GM23338 (cell line): ENCODE data around the gene EXOC7. TPM values are rescaled to one million over a fixed set of nuclear protein-coding genes. Genes with fewer than 3 reads are reported as not detected.

Experiments used
- ATAC-seq: fragments of 200-7000 bp; cut with Tn5 transposase; 3 replicates; pipeline ENCODE4 v1.9.1; 2020
- DNase-seq: peaks from one replicate; pipeline ENCODE4 v3.0.0-alpha.2; 2015; ENCODE audit warnings: low spot score
- H2AFZ ChIP-seq: fragments of 200-600 bp; sonication (generic); 2 replicates; pipeline ENCODE4 v1.8.0; 2016; ENCODE audit warnings: antibody characterized with exemption, mild to moderate bottlenecking, moderate library complexity
- H3F3A ChIP-seq: fragments of 200-600 bp; sonication (generic); replicated peaks from 2 replicates; pipeline ENCODE4 v1.8.0; 2017; ENCODE audit warnings: antibody characterized with exemption, mixed run types, low read depth
- H3K27ac ChIP-seq: fragments of 200-600 bp; sonication (generic); 2 replicates; pipeline ENCODE4 v1.6.1; 2016; ENCODE audit warnings: low read depth
- H3K27me3 ChIP-seq: fragments of 200-600 bp; sonication (generic); 2 replicates; pipeline ENCODE4 v1.8.0; 2016; ENCODE audit warnings: mild to moderate bottlenecking, mixed run types, moderate library complexity; ENCODE audit not compliant: insufficient read depth
- H3K36me3 ChIP-seq: fragments of 200-600 bp; sonication (generic); 2 replicates; pipeline ENCODE4 v1.8.0; 2016; ENCODE audit warnings: mild to moderate bottlenecking; ENCODE audit not compliant: insufficient read depth
- H3K4me1 ChIP-seq: fragments of 200-600 bp; sonication (generic); 2 replicates; pipeline ENCODE4 v1.8.0; 2016; ENCODE audit warnings: mild to moderate bottlenecking, moderate library complexity; ENCODE audit not compliant: insufficient read depth
- H3K4me2 ChIP-seq: fragments of 200-600 bp; sonication (generic); 2 replicates; pipeline ENCODE4 v1.7.1; 2017; ENCODE audit warnings: mixed run types
- H3K4me3 ChIP-seq: fragments of 200-600 bp; sonication (generic); 2 replicates; pipeline ENCODE4 v1.6.1; 2016; ENCODE audit warnings: mixed run types
- H3K79me2 ChIP-seq: fragments of 200-600 bp; sonication (generic); replicated peaks from 2 replicates; pipeline ENCODE4 v1.8.0; 2017; ENCODE audit warnings: mild to moderate bottlenecking; ENCODE audit not compliant: insufficient read depth
- H3K9me2 ChIP-seq: fragments of 200-600 bp; sonication (generic); 2 replicates; pipeline ENCODE4 v1.8.0; 2017; ENCODE audit not compliant: insufficient read depth
- H4K20me1 ChIP-seq: fragments of 200-600 bp; sonication (generic); replicated peaks from 2 replicates; pipeline ENCODE4 v1.8.0; 2017; ENCODE audit warnings: mild to moderate bottlenecking; ENCODE audit not compliant: insufficient read depth
- H3K27ac Mint-ChIP-seq: 2 replicates; pipeline ENCODE4 v1.8.0; 2020; ENCODE audit warnings: inconsistent platforms, mild to moderate bottlenecking, moderate library complexity, mixed read lengths
- H3K27me3 Mint-ChIP-seq: 3 replicates; pipeline ENCODE4 v1.8.0; 2022; ENCODE audit warnings: low read depth, mild to moderate bottlenecking, moderate library complexity, mixed read lengths, inconsistent platforms; ENCODE audit not compliant: insufficient read depth, poor library complexity
- H3K36me3 Mint-ChIP-seq: 3 replicates; pipeline ENCODE4 v1.8.0; 2021; ENCODE audit warnings: low read depth, mild to moderate bottlenecking, inconsistent platforms, moderate library complexity, mixed read lengths
- H3K4me1 Mint-ChIP-seq: 3 replicates; pipeline ENCODE4 v1.8.0; 2020; ENCODE audit warnings: mild to moderate bottlenecking, inconsistent platforms, mixed read lengths
- H3K4me3 Mint-ChIP-seq: 3 replicates; pipeline ENCODE4 v1.8.0; 2021; ENCODE audit warnings: moderate library complexity, mild to moderate bottlenecking, inconsistent platforms, mixed read lengths
- H3K9me3 Mint-ChIP-seq: 3 replicates; pipeline ENCODE4 v1.8.0; 2020; ENCODE audit warnings: moderate library complexity, mild to moderate bottlenecking, inconsistent platforms, mixed read lengths
- CREB1 ChIP-seq: fragments of 250-450 bp; sonication (Bioruptor Pico); IDR thresholded peaks from 2 replicates; pipeline ENCODE4 v1.5.0; 2020; ENCODE audit warnings: low read depth, mild to moderate bottlenecking, moderate library complexity
- EZH2phosphoT487 ChIP-seq: fragments of 200-600 bp; sonication (generic); IDR thresholded peaks from one replicate; pipeline ENCODE4 v1.8.1; 2018; ENCODE audit warnings: antibody characterized with exemption; ENCODE audit not compliant: unreplicated experiment
- JUNB ChIP-seq: IDR thresholded peaks from one replicate; pipeline ENCODE4 v1.6.1; 2016; ENCODE audit warnings: antibody characterized with exemption; ENCODE audit not compliant: unreplicated experiment
- REST ChIP-seq: IDR thresholded peaks from one replicate; pipeline ENCODE4 v1.6.1; 2018; ENCODE audit warnings: antibody characterized with exemption; ENCODE audit not compliant: unreplicated experiment
- STAT1 ChIP-seq: IDR thresholded peaks from one replicate; pipeline ENCODE4 v1.6.1; 2016; ENCODE audit warnings: antibody characterized with exemption; ENCODE audit not compliant: unreplicated experiment
- ZNF462 ChIP-seq: fragments of 250-450 bp; sonication (Bioruptor Pico); IDR thresholded peaks from 2 replicates; pipeline ENCODE4 v1.5.0; 2020; ENCODE audit warnings: mild to moderate bottlenecking, moderate library complexity
- polyA plus RNA-seq: library from polyadenylated mRNA; unstranded; fragments of >200 nt; fragmentation: Nextera tagmentation; extraction: Ambion mirVana; gene quantifications from 2 replicates; pipeline ENCODE4 v1.2.1, GENCODE V29; 2016
- total RNA-seq: library from RNA; depleted of rRNA; stranded (reverse); fragments of >200 nt; shearing (Covaris generic); gene quantifications from 2 replicates; pipeline ENCODE4 v1.2.3, GENCODE V29; 2014

Gene EXOC7
- total and polyA plus RNA-seq, 2 experiments from 2014 or later, result 75.4 to 77.4 TPM

- no peaks in the 10 kb centered on the region for H3K36me3 Mint-ChIP-seq
- peaks cover 23% of the 10 kb centered on the region for H3K27me3 Mint-ChIP-seq
- Histone ChIP-seq H3K9me2 (no peaks in the 10 kb centered on the region), H3K4me1 (peaks cover 29% of the 10 kb centered on the region; the same call in 1 of the 2 replicates), H3K4me3 (no peak overlapping the region), H3F3A (peaks cover 19% of the 10 kb centered on the region), H3K4me2 (peak overlapping the region; percentile 78; the same call in 1 of the 2 replicates), H3K36me3 (no peaks in the 10 kb centered on the region), H3K27ac (no peak overlapping the region), H3K79me2 (no peaks in the 10 kb centered on the region), H4K20me1 (no peaks in the 10 kb centered on the region), H2AFZ (no peak overlapping the region), H3K27me3 (0 out of 2 replicates have a peak, but pooled peaks cover 4% of the 10 kb centered on the region)
- peaks cover 34% of the 10 kb centered on the region for H3K4me1 Mint-ChIP-seq
- DNase-seq (no peak), ATAC-seq (no peak)
- H3K9me3 Mint-ChIP-seq, result no peaks in the 10 kb centered on the region; the same call in 2 of the 3 replicates
- no peak overlapping the region for H3K4me3 Mint-ChIP-seq
- H3K27ac Mint-ChIP-seq, result no peak overlapping the region
- TF ChIP-seq REST (no peak), ZNF462 (no peak), STAT1 (no peak), CREB1 (CRISPR knock-in tag) (no peak), JUNB (no peak), EZH2phosphoT487 (no peak)
Measured at GRCh38 chr17:76123191-76123499, 19.6 kb upstream of the EXOC7 start.
